SU-DHL-6 (cell line): ENCODE results near the gene KRT6A.

Experiments
- H2AFZ ChIP-seq: fragments of 200-600 bp; sonication (generic); 2 replicates; pipeline ENCODE4 v1.6.1; 2014; ENCODE audit warnings: low read depth, mild to moderate bottlenecking, moderate library complexity, mixed read lengths, antibody characterized with exemption, low read length; ENCODE audit not compliant: severe bottlenecking
- H3F3A ChIP-seq: fragments of 200-600 bp; shearing (Covaris generic); 2 replicates; pipeline ENCODE4 v1.6.0; 2016; ENCODE audit warnings: antibody characterized with exemption, mild to moderate bottlenecking; ENCODE audit not compliant: insufficient read depth
- H3K27ac ChIP-seq: fragments of 200-600 bp; sonication (generic); 2 replicates; pipeline ENCODE4 v1.5.1; 2016; ENCODE audit warnings: low read depth, mild to moderate bottlenecking, low read length, moderate library complexity, mixed read lengths
- H3K27me3 ChIP-seq: fragments of 200-600 bp; sonication (generic), shearing (Covaris generic); 2 replicates; pipeline ENCODE4 v1.6.0; 2014; ENCODE audit warnings: mild to moderate bottlenecking, low read length
- H3K36me3 ChIP-seq: fragments of 200-600 bp; sonication (generic); 2 replicates; pipeline ENCODE4 v1.6.1; 2014; ENCODE audit warnings: mild to moderate bottlenecking, low read length, mixed read lengths
- H3K4me2 ChIP-seq: fragments of 300-600, 200-600 bp; shearing (Covaris generic), sonication (generic); 2 replicates; pipeline ENCODE4 v1.6.0; 2014; ENCODE audit warnings: low read length, low read depth, mild to moderate bottlenecking; ENCODE audit not compliant: poor library complexity, severe bottlenecking
- H3K4me3 ChIP-seq: fragments of 200-600 bp; sonication (generic); 2 replicates; pipeline ENCODE4 v1.5.1; 2014; ENCODE audit warnings: antibody characterized with exemption, low read length, mild to moderate bottlenecking, mixed read lengths; ENCODE audit not compliant: insufficient read depth, poor library complexity, severe bottlenecking
- H3K79me2 ChIP-seq: fragments of 200-600 bp; sonication (generic); 2 replicates; pipeline ENCODE4 v1.6.1; 2014; ENCODE audit warnings: mild to moderate bottlenecking, low read length, moderate library complexity; ENCODE audit not compliant: insufficient read depth
- H3K9ac ChIP-seq: fragments of 200-600 bp; sonication (generic); 2 replicates; pipeline ENCODE4 v1.7.0; 2014; ENCODE audit warnings: mild to moderate bottlenecking, low read length
- H3K9me2 ChIP-seq: fragments of 200-600 bp; sonication (generic); replicated peaks from 2 replicates; pipeline ENCODE4 v1.6.1; 2014; ENCODE audit warnings: low read length; ENCODE audit not compliant: insufficient read depth
- H3K9me3 ChIP-seq: fragments of 200-600 bp; sonication (generic); 2 replicates; pipeline ENCODE4 v1.6.1; 2014; ENCODE audit warnings: low read length, mixed read lengths; ENCODE audit not compliant: insufficient read depth
- H4K20me1 ChIP-seq: fragments of 200-600 bp; sonication (generic); 2 replicates; pipeline ENCODE4 v1.6.1; 2014; ENCODE audit warnings: low read depth, mild to moderate bottlenecking, antibody characterized with exemption, low read length, moderate library complexity, mixed read lengths
- CTCF ChIP-seq: fragments of 200-600 bp; sonication (generic); IDR thresholded peaks from one replicate; pipeline ENCODE4 v1.5.1; 2017; ENCODE audit warnings: antibody characterized with exemption, mild to moderate bottlenecking, low read length, moderate library complexity; ENCODE audit not compliant: insufficient read depth, poor library complexity, severe bottlenecking
- EZH2phosphoT487 ChIP-seq: fragments of 200-600 bp; sonication (generic), shearing (Covaris generic); conservative IDR thresholded peaks from 2 replicates; pipeline ENCODE4 v1.6.1; 2018; ENCODE audit warnings: mild to moderate bottlenecking, antibody characterized with exemption, low read length, moderate library complexity, mixed read lengths

Gene KRT6A

GRCh38 chr12:52455821-52456220 is 37.2 kb downstream of the KRT6A start:
- no peak overlapping the region for H3K4me2 ChIP-seq
- no peaks in the 10 kb centered on the region for H3K27me3 ChIP-seq
- no peak overlapping the region for H3K4me3 ChIP-seq
- no peaks in the 10 kb centered on the region for H3K9me2 ChIP-seq
- no peaks in the 10 kb centered on the region for H3F3A ChIP-seq
- H3K27ac ChIP-seq, result no peak overlapping the region
- no peak overlapping the region for H2AFZ ChIP-seq
- H3K9me3 ChIP-seq, result no peaks in the 10 kb centered on the region
- H3K79me2 ChIP-seq, result no peaks in the 10 kb centered on the region
- no peaks in the 10 kb centered on the region for H4K20me1 ChIP-seq
- no peak overlapping the region for H3K9ac ChIP-seq
- H3K36me3 ChIP-seq, result no peaks in the 10 kb centered on the region
- TF ChIP-seq EZH2phosphoT487, result no peak
- TF ChIP-seq CTCF, result no peak

DNA sequence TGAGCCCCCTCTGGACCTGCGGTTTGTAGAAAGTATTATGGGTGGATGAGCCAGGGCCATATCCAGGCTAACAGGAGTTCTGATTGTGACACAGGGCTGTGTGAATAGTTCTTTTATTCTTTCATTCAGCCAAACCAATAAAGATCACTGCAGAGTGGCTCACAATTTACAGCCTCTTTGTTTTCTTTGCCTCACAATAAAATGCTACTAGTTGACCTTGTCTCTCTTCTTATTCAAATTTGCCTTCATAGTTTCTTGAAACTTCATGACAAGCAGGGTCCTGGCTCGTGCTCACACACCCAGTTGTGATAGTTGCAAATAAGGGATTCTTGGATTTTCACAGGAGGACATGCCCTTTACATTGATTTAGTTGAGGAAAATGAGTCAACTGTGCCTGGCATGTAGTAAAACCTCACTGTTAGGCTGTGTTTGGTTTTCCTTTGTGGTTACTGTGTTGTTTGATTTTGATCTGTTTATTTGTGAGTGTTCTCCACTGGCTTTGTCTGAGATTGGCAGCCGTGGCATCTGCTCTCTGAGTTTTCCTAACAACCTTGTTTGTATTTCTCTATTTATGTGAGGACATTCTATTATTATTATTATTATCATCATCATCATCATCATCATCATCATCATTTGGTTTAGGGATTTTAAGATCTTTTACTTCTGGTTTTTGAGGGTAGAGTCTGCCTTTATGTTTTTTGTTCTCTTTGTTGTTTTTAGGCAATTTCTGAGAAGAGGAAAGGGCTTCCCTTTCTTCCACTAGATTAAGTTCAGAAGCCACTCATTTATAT is 38.5 kb downstream of the KRT6A start:
- H3K9me3 ChIP-seq, result no peaks in the 10 kb centered on the region
- TF ChIP-seq EZH2phosphoT487, result no peak
- TF ChIP-seq CTCF, result no peak
- no peak overlapping the region for H3K9ac ChIP-seq
- H3K27me3 ChIP-seq, result no peaks in the 10 kb centered on the region
- no peak overlapping the region for H3K27ac ChIP-seq
- H3K79me2 ChIP-seq, result no peaks in the 10 kb centered on the region
- H3K4me2 ChIP-seq, result no peak overlapping the region
- H3K36me3 ChIP-seq, result no peaks in the 10 kb centered on the region
- no peak overlapping the region for H2AFZ ChIP-seq
- no peaks in the 10 kb centered on the region for H4K20me1 ChIP-seq
- H3F3A ChIP-seq, result no peaks in the 10 kb centered on the region
- H3K4me3 ChIP-seq, result no peak overlapping the region
- H3K9me2 ChIP-seq, result no peaks in the 10 kb centered on the region

GRCh38 chr12:52452101-52452500 is 41.0 kb downstream of the KRT6A start, which contains the start of gene KRT6B:
Gene KRT6B (minus strand): TSS chr12:52452146. CDS start chr12:52452078, 68 bp downstream.
- Histone ChIP-seq H4K20me1 (no peaks in the 10 kb centered on the region), H3K9me2 (no peaks in the 10 kb centered on the region), H3K36me3 (no peaks in the 10 kb centered on the region), H3K9me3 (no peaks in the 10 kb centered on the region), H3K27me3 (no peaks in the 10 kb centered on the region), H3K79me2 (no peaks in the 10 kb centered on the region), H3K4me2 (no peak within 1 kb of the TSS), H2AFZ (no peak within 1 kb of the TSS), H3F3A (no peaks in the 10 kb centered on the region), H3K27ac (no peak within 1 kb of the TSS), H3K9ac (no peak within 1 kb of the TSS), H3K4me3 (no peak within 1 kb of the TSS)
- TF ChIP-seq EZH2phosphoT487, result no peak
- TF ChIP-seq CTCF, result no peak
